OCI-LY1 (cell line): ENCODE results near the gene CADM3.

ENCODE experiments used
- H2AFZ ChIP-seq: fragments of 200-600 bp; sonication (generic), shearing (Covaris generic); 2 replicates; pipeline ENCODE4 v1.6.0; 2014; ENCODE audit warnings: antibody characterized with exemption, mild to moderate bottlenecking, low read length
- H3F3A ChIP-seq: fragments of 200-600 bp; sonication (generic), shearing (Covaris generic); 2 replicates; pipeline ENCODE4 v1.6.0; 2014; ENCODE audit warnings: mild to moderate bottlenecking, antibody characterized with exemption, low read length, moderate library complexity; ENCODE audit not compliant: insufficient read depth
- H3K27ac ChIP-seq: fragments of 200-600 bp; sonication (generic); 2 replicates; pipeline ENCODE4 v1.5.1; 2014; ENCODE audit warnings: low read length, mixed run types, mild to moderate bottlenecking, low read depth; ENCODE audit not compliant: poor library complexity, severe bottlenecking
- H3K27me3 ChIP-seq: fragments of 200-600 bp; sonication (generic); 2 replicates; pipeline ENCODE4 v1.6.0; 2014; ENCODE audit warnings: antibody characterized with exemption, mild to moderate bottlenecking, low read length, moderate library complexity; ENCODE audit not compliant: insufficient read depth
- H3K36me3 ChIP-seq: fragments of 200-600 bp; sonication (generic); 2 replicates; pipeline ENCODE4 v1.6.1; 2014; ENCODE audit warnings: mild to moderate bottlenecking, antibody characterized with exemption, low read length, moderate library complexity, mixed read lengths; ENCODE audit not compliant: insufficient read depth
- H3K4me1 ChIP-seq: fragments of 200-600 bp; sonication (generic); 2 replicates; pipeline ENCODE4 v1.5.1; 2014; ENCODE audit warnings: mild to moderate bottlenecking, low read length, moderate library complexity; ENCODE audit not compliant: insufficient read depth, severe bottlenecking
- H3K4me2 ChIP-seq: fragments of 200-600 bp; sonication (generic), shearing (Covaris generic); 2 replicates; pipeline ENCODE4 v1.6.1; 2014; ENCODE audit warnings: low read length
- H3K4me3 ChIP-seq: fragments of 200-600 bp; sonication (generic); 2 replicates; pipeline ENCODE4 v1.5.1; 2014; ENCODE audit warnings: low read length, low read depth, mild to moderate bottlenecking, mixed read lengths; ENCODE audit not compliant: poor library complexity, severe bottlenecking
- H3K79me2 ChIP-seq: fragments of 200-600 bp; shearing (Covaris generic); 2 replicates; pipeline ENCODE4 v1.6.1; 2016; ENCODE audit warnings: mixed run types, low read length, mixed read lengths; ENCODE audit not compliant: insufficient read depth
- H3K9ac ChIP-seq: fragments of 200-600 bp; sonication (generic), shearing (Covaris generic); 2 replicates; pipeline ENCODE4 v1.6.1; 2014; ENCODE audit warnings: mild to moderate bottlenecking, low read length, mixed read lengths
- H3K9me2 ChIP-seq: fragments of 200-600 bp; sonication (generic), shearing (Covaris generic); 2 replicates; pipeline ENCODE4 v1.6.1; 2014; ENCODE audit warnings: low read depth, mild to moderate bottlenecking, low read length, mixed read lengths
- H3K9me3 ChIP-seq: fragments of 200-600 bp; shearing (Covaris generic); 2 replicates; pipeline ENCODE4 v1.6.1; 2014; ENCODE audit warnings: low read length, mixed read lengths
- H4K20me1 ChIP-seq: fragments of 200-600 bp; sonication (generic), shearing (Covaris generic); 2 replicates; pipeline ENCODE4 v1.6.0; 2016; ENCODE audit warnings: mild to moderate bottlenecking, low read length; ENCODE audit not compliant: insufficient read depth
- CTCF ChIP-seq: fragments of 200-600 bp; sonication (generic), shearing (Covaris generic); IDR thresholded peaks from 2 replicates; pipeline ENCODE4 v1.5.1; 2017; ENCODE audit warnings: mild to moderate bottlenecking, antibody characterized with exemption, low read length, moderate library complexity, mixed read lengths
- EZH2 ChIP-seq: fragments of 200-600 bp; sonication (generic), shearing (Covaris generic); IDR thresholded peaks from 2 replicates; pipeline ENCODE4 v1.8.0; 2017; ENCODE audit warnings: borderline replicate concordance, mixed run types, mild to moderate bottlenecking, antibody characterized with exemption, low read length, moderate library complexity, mixed read lengths

The CADM3 gene

GRCh38 chr1:159152031-159152430 lies 19.4 kb upstream of the CADM3 start:
- Histone ChIP-seq H3K79me2 (no peaks in the 10 kb centered on the region), H3K9ac (no peak overlapping the region), H3K9me2 (no peaks in the 10 kb centered on the region), H3K4me1 (no peaks in the 10 kb centered on the region), H3F3A (no peaks in the 10 kb centered on the region), H3K9me3 (no peaks in the 10 kb centered on the region), H3K27me3 (no peaks in the 10 kb centered on the region), H4K20me1 (no peaks in the 10 kb centered on the region), H2AFZ (no peak overlapping the region), H3K27ac (no peak overlapping the region), H3K36me3 (no peaks in the 10 kb centered on the region), H3K4me2 (no peak overlapping the region), H3K4me3 (no peak overlapping the region)
- TF ChIP-seq EZH2 (no peak), CTCF (no peak)

- TF ChIP-seq EZH2 (no peak), CTCF (peak; percentile 98)
- no peak overlapping the region for H3K4me2 ChIP-seq
- H4K20me1 ChIP-seq: no peaks in the 10 kb centered on the region
- no peak overlapping the region for H3K4me3 ChIP-seq
- no peaks in the 10 kb centered on the region for H3K9me2 ChIP-seq
- no peaks in the 10 kb centered on the region for H3K79me2 ChIP-seq
- H3K4me1 ChIP-seq: no peaks in the 10 kb centered on the region
- no peaks in the 10 kb centered on the region for H3K36me3 ChIP-seq
- H3K9me3 ChIP-seq: no peaks in the 10 kb centered on the region
- no peak overlapping the region for H3K27ac ChIP-seq
- H3K27me3 ChIP-seq: no peaks in the 10 kb centered on the region
- H2AFZ ChIP-seq: no peak overlapping the region
- no peak overlapping the region for H3K9ac ChIP-seq
- H3F3A ChIP-seq: no peaks in the 10 kb centered on the region
Measured at GRCh38 chr1:159161001-159161718, 10.3 kb upstream of the CADM3 start.

- H3K9ac ChIP-seq: no peak overlapping the region
- no peaks in the 10 kb centered on the region for H3K9me3 ChIP-seq
- no peaks in the 10 kb centered on the region for H3K9me2 ChIP-seq
- H3F3A ChIP-seq: no peaks in the 10 kb centered on the region
- H3K4me2 ChIP-seq: no peak overlapping the region
- no peaks in the 10 kb centered on the region for H3K27me3 ChIP-seq
- TF ChIP-seq EZH2: no peak
- no peak for TF ChIP-seq CTCF
- H3K4me1 ChIP-seq: no peaks in the 10 kb centered on the region
- no peaks in the 10 kb centered on the region for H4K20me1 ChIP-seq
- no peak overlapping the region for H3K4me3 ChIP-seq
- H3K27ac ChIP-seq: no peak overlapping the region
- H2AFZ ChIP-seq: no peak overlapping the region
- H3K79me2 ChIP-seq: no peaks in the 10 kb centered on the region
- H3K36me3 ChIP-seq: no peaks in the 10 kb centered on the region
Measured at GRCh38 chr1:159161719-159162026, 9.7 kb upstream of the CADM3 start.
